NCI-H345 treated with DMSO at 0.1 percent for 48 hours (cell line): ENCODE measurements around the gene YY1AP1.
"Not testable (repeated sequence)": the region's sequence is repeated elsewhere in the genome, so short reads cannot be mapped to it uniquely, and the experiment has no call there.

Experiments
- DNase-seq: peaks from one replicate; lab custom pipeline; 2025; ENCODE audit not compliant: unreplicated experiment; lab: John Stamatoyannopoulos, UW

The YY1AP1 gene

GRCh38 chr1:155695608-155696007 is 7.0 kb upstream of the YY1AP1 start:
- no peak for DNase-seq

- no peak for DNase-seq
Observed at GRCh38 chr1:155695072-155695471, 6.5 kb upstream of the YY1AP1 start.

- no peak for DNase-seq
Observed at GRCh38 chr1:155694167-155694566, 5.6 kb upstream of the YY1AP1 start.

- no peak for DNase-seq
Observed at GRCh38 chr1:155691992-155692528, 3.5 kb upstream of the YY1AP1 start.

GRCh38 chr1:155689081-155689607 is 570 bp upstream of the YY1AP1 start, which contains the start of gene DAP3:
Gene DAP3, plus strand, starts transcription at chr1:155689091. Its CDS starts 20,689 bp downstream, at chr1:155709780.
- DNase-seq, result not testable (repeated sequence)

GRCh38 chr1:155687705-155688323 is 760 bp downstream of the YY1AP1 start:
- DNase-seq, result not testable (repeated sequence)

- DNase-seq, result no peak
Observed at GRCh38 chr1:155681776-155682175, 6.8 kb downstream of the YY1AP1 start.

GRCh38 chr1:155680531-155680930 is 8.0 kb downstream of the YY1AP1 start:
- DNase-seq, result no peak

- DNase-seq, result not testable (repeated sequence)
Observed at GRCh38 chr1:155678992-155679391, 9.6 kb downstream of the YY1AP1 start.

- DNase-seq, result no peak
Observed at GRCh38 chr1:155678027-155678426, 10.5 kb downstream of the YY1AP1 start.

GRCh38 chr1:155673003-155673402 is 15.6 kb downstream of the YY1AP1 start:
- DNase-seq, result no peak

GRCh38 chr1:155671750-155672149 is 16.8 kb downstream of the YY1AP1 start:
- no peak for DNase-seq

- DNase-seq, result no peak
Observed at GRCh38 chr1:155669233-155670162, 19.1 kb downstream of the YY1AP1 start.

- not testable (repeated sequence) for DNase-seq
Observed at GRCh38 chr1:155661239-155661638, 27.3 kb downstream of the YY1AP1 start.

- no peak for DNase-seq
Observed at GRCh38 chr1:155657463-155657862, 31.1 kb downstream of the YY1AP1 start.

GRCh38 chr1:155652951-155653350 is 35.6 kb downstream of the YY1AP1 start:
- no peak for DNase-seq

GRCh38 chr1:155651861-155652661 is 36.5 kb downstream of the YY1AP1 start:
- no peak for DNase-seq

- DNase-seq, result no peak
Observed at GRCh38 chr1:155650231-155650757, 38.3 kb downstream of the YY1AP1 start.

- DNase-seq, result no peak
Observed at GRCh38 chr1:155649676-155650075, 38.9 kb downstream of the YY1AP1 start.
